PFSK-1 (cell line): ENCODE results near the gene CD24.

ENCODE experiments used
- FOXP2 ChIP-seq: optimal IDR thresholded peaks from 2 replicates; pipeline ENCODE3; 2011; ENCODE audit warnings: borderline replicate concordance, control low read depth, inconsistent platforms; ENCODE audit not compliant: insufficient read depth; ENCODE audit errors: extremely low read length, extremely low read depth
- POLR2AphosphoS5 ChIP-seq: IDR thresholded peaks from 2 replicates; pipeline ENCODE4 v1.6.1; 2012; ENCODE audit warnings: low read depth, mild to moderate bottlenecking, control low read depth, low read length, moderate library complexity
- REST ChIP-seq, 2 experiments: IDR thresholded peaks; 2 replicates each; pipeline versions ENCODE4 v1.6.1 to v1.8.0; 2011 to 2012; ENCODE audit warnings: low read depth in 2 of 2, low read length in 2 of 2, control low read depth in 1 of 2, inconsistent platforms in 1 of 2, mild to moderate bottlenecking in 1 of 2, moderate library complexity in 1 of 2; ENCODE audit not compliant: insufficient read depth in 1 of 2
- SIN3A ChIP-seq: IDR thresholded peaks from 2 replicates; pipeline ENCODE4 v1.6.1; 2012; ENCODE audit warnings: mild to moderate bottlenecking, low read length, moderate library complexity, borderline replicate concordance; ENCODE audit not compliant: insufficient read depth
- TAF1 ChIP-seq: IDR thresholded peaks from 2 replicates; pipeline ENCODE4 v1.6.1; 2012; ENCODE audit warnings: low read length, control low read depth, borderline replicate concordance; ENCODE audit not compliant: insufficient read depth

Gene CD24

GRCh38 chr6:106975738-106976064 is 1.2 kb upstream of the CD24 start:
- no peak for TF ChIP-seq FOXP2
- TF ChIP-seq REST (IDR thresholded peaks at IDR 0.05; ENCODE audit: insufficient read depth in 1 of 2, low read depth in 2 of 2, low read length in 2 of 2), result no peak
- TF ChIP-seq SIN3A, result no peak
- no peak for TF ChIP-seq TAF1
- TF ChIP-seq POLR2AphosphoS5, result no peak

GRCh38 chr6:106974999-106975737 is 639 bp upstream of the CD24 start:
- no peak for TF ChIP-seq POLR2AphosphoS5
- no peak for TF ChIP-seq SIN3A
- no peak for TF ChIP-seq FOXP2
- no peak for TF ChIP-seq REST (IDR thresholded peaks at IDR 0.05; ENCODE audit: insufficient read depth in 1 of 2, low read depth in 2 of 2, low read length in 2 of 2)
- TF ChIP-seq TAF1, result no peak

GRCh38 chr6:106973836-106974335 is 643 bp downstream of the CD24 start:
- TF ChIP-seq FOXP2, result no peak
- no peak for TF ChIP-seq POLR2AphosphoS5
- TF ChIP-seq SIN3A, result no peak
- TF ChIP-seq REST (IDR thresholded peaks at IDR 0.05; ENCODE audit: insufficient read depth in 1 of 2, low read depth in 2 of 2, low read length in 2 of 2), result no peak
- no peak for TF ChIP-seq TAF1

GRCh38 chr6:106973018-106973835 is 1.3 kb downstream of the CD24 start:
- TF ChIP-seq TAF1, result no peak

GRCh38 chr6:106972500-106972899 is 2.0 kb downstream of the CD24 start:
- no peak for TF ChIP-seq REST (IDR thresholded peaks at IDR 0.05; ENCODE audit: insufficient read depth in 1 of 2, low read depth in 2 of 2, low read length in 2 of 2)
- TF ChIP-seq FOXP2, result no peak
- TF ChIP-seq TAF1, result no peak
- no peak for TF ChIP-seq POLR2AphosphoS5
- TF ChIP-seq SIN3A, result no peak
